ENCODE results near the gene MKNK1.
A peak's percentile ranks its signal among the peaks of the same experiment; 100 is the strongest.

Gene MKNK1

GRCh38 chr1:46538147-46538546 is 65.9 kb downstream of the MKNK1 start:
- no peak for DNase-seq (ENCODE audit: low read depth)

- DNase-seq (ENCODE audit: low read depth) = no peak
These were observed 66.4 kb downstream of the MKNK1 start for GRCh38 chr1:46537651-46538050.

GRCh38 chr1:46536527-46536926 is 67.5 kb downstream of the MKNK1 start:
- DNase-seq (ENCODE audit: low read depth) = no peak

GRCh38 chr1:46535063-46535462 is 69.0 kb downstream of the MKNK1 start:
- no peak for DNase-seq (ENCODE audit: low read depth)

- peak; percentile 33 for DNase-seq (ENCODE audit: low read depth)
These were observed 70.7 kb downstream of the MKNK1 start for GRCh38 chr1:46533179-46533864.

GRCh38 chr1:46532498-46533178 is 71.4 kb downstream of the MKNK1 start:
- peak; percentile 60 for DNase-seq (ENCODE audit: low read depth)

- DNase-seq (ENCODE audit: low read depth) = no peak
These were observed 72.0 kb downstream of the MKNK1 start for GRCh38 chr1:46532095-46532494.

GRCh38 chr1:46530791-46531409 is 73.2 kb downstream of the MKNK1 start:
- DNase-seq (ENCODE audit: low read depth) = no peak

GRCh38 chr1:46530311-46530710 is 73.8 kb downstream of the MKNK1 start:
- DNase-seq (ENCODE audit: low read depth) = no peak

GRCh38 chr1:46529031-46529630 is 74.9 kb downstream of the MKNK1 start:
- no peak for DNase-seq (ENCODE audit: low read depth)

GRCh38 chr1:46528297-46528955 is 75.6 kb downstream of the MKNK1 start:
- DNase-seq (ENCODE audit: low read depth) = no peak

GRCh38 chr1:46527474-46528296 is 76.4 kb downstream of the MKNK1 start:
- peak; percentile 59 for DNase-seq (ENCODE audit: low read depth)

- DNase-seq (ENCODE audit: low read depth) = no peak
These were observed 77.3 kb downstream of the MKNK1 start for GRCh38 chr1:46526691-46527291.

GRCh38 chr1:46526013-46526690 is 77.9 kb downstream of the MKNK1 start:
- DNase-seq (ENCODE audit: low read depth) = no peak

GRCh38 chr1:46525253-46525983 is 78.7 kb downstream of the MKNK1 start:
- no peak for DNase-seq (ENCODE audit: low read depth)

- no peak for DNase-seq (ENCODE audit: low read depth)
These were observed 79.2 kb downstream of the MKNK1 start for GRCh38 chr1:46524843-46525242.

- DNase-seq (ENCODE audit: low read depth) = no peak
These were observed 80.3 kb downstream of the MKNK1 start for GRCh38 chr1:46523496-46524353.

- no peak for DNase-seq (ENCODE audit: low read depth)
These were observed 81.1 kb downstream of the MKNK1 start for GRCh38 chr1:46522969-46523320.
